HepG2 (cell line): ENCODE measurements around the gene SQOR. TPM values are rescaled to one million over a fixed set of nuclear protein-coding genes. Genes with fewer than 3 reads are reported as not detected.

Source experiments
- FOSL2 ChIP-seq: sonication (generic); formaldehyde crosslinking; IDR thresholded peaks from 2 replicates; pipeline ENCODE4 v1.4.0; 2020; ENCODE audit warnings: missing genetic modification reagents
- GATAD2A ChIP-seq: IDR thresholded peaks from 2 replicates; pipeline ENCODE4 v1.6.1; 2016
- GLI4 ChIP-seq: sonication (generic); formaldehyde crosslinking; IDR thresholded peaks from 2 replicates; pipeline ENCODE4 v1.5.1; 2020; ENCODE audit warnings: missing genetic modification reagents, mild to moderate bottlenecking, moderate library complexity, borderline replicate concordance
- HDAC1 ChIP-seq: sonication (generic); formaldehyde crosslinking; IDR thresholded peaks from 2 replicates; pipeline ENCODE4 v1.5.1; 2020; ENCODE audit warnings: mild to moderate bottlenecking, missing genetic modification reagents
- HOXA5 ChIP-seq: sonication (generic); formaldehyde crosslinking; IDR thresholded peaks from 2 replicates; pipeline ENCODE4 v1.4.0; 2020; ENCODE audit warnings: missing genetic modification reagents
- KLF12 ChIP-seq: sonication (generic); formaldehyde crosslinking; IDR thresholded peaks from 2 replicates; pipeline ENCODE4 v1.4.0; 2020; ENCODE audit warnings: missing genetic modification reagents, borderline replicate concordance
- PCBP1 ChIP-seq: fragments of 200-400 bp; formaldehyde crosslinking; IDR thresholded peaks from 2 replicates; pipeline ENCODE4 v1.6.1; 2017; ENCODE audit warnings: mild to moderate bottlenecking, low read depth, low read length, borderline replicate concordance
- SALL1 ChIP-seq: sonication (generic); formaldehyde crosslinking; IDR thresholded peaks from 2 replicates; pipeline ENCODE4 v1.8.0; 2022; ENCODE audit warnings: mild to moderate bottlenecking, missing genetic modification reagents
- SNAPC2 ChIP-seq: sonication (generic); formaldehyde crosslinking; IDR thresholded peaks from 2 replicates; pipeline ENCODE4 v1.8.1; 2022; ENCODE audit warnings: mild to moderate bottlenecking, missing genetic modification reagents
- SRY ChIP-seq: sonication (generic); formaldehyde crosslinking; IDR thresholded peaks from 2 replicates; pipeline ENCODE4 v1.8.0; 2022; ENCODE audit warnings: mild to moderate bottlenecking, missing genetic modification reagents
- STAG1 ChIP-seq: sonication (generic); formaldehyde crosslinking; IDR thresholded peaks from 2 replicates; pipeline ENCODE4 v1.4.0; 2020; ENCODE audit warnings: missing genetic modification reagents
- TGIF2 ChIP-seq: IDR thresholded peaks from 2 replicates; pipeline ENCODE4 v1.6.1; 2016; ENCODE audit warnings: control low read depth, missing compliant biosample characterization
- ZBTB3 ChIP-seq: sonication (generic); formaldehyde crosslinking; IDR thresholded peaks from 2 replicates; pipeline ENCODE4 v1.4.0; 2020; ENCODE audit warnings: low read depth, mild to moderate bottlenecking, moderate library complexity, missing genetic modification reagents, borderline replicate concordance
- ZMYM3 ChIP-seq: sonication (generic); formaldehyde crosslinking; IDR thresholded peaks from 2 replicates; pipeline ENCODE4 v1.5.1; 2020; ENCODE audit warnings: mild to moderate bottlenecking, missing genetic modification reagents
- ZNF20 ChIP-seq: sonication (generic); formaldehyde crosslinking; IDR thresholded peaks from 2 replicates; pipeline ENCODE4 v1.4.0; 2020; ENCODE audit warnings: mild to moderate bottlenecking, moderate library complexity, missing genetic modification reagents
- ZNF329 ChIP-seq: sonication (generic); formaldehyde crosslinking; IDR thresholded peaks from 2 replicates; pipeline ENCODE4 v1.9.0; 2021; ENCODE audit warnings: low read depth, mild to moderate bottlenecking, missing genetic modification reagents
- ZNF589 ChIP-seq: sonication (generic); formaldehyde crosslinking; conservative IDR thresholded peaks from 2 replicates; pipeline ENCODE4 v1.8.0; 2022; ENCODE audit warnings: mild to moderate bottlenecking, moderate library complexity, missing genetic modification reagents
- ZNF816 ChIP-seq: sonication (generic); formaldehyde crosslinking; IDR thresholded peaks from 2 replicates; pipeline ENCODE4 v1.8.0; 2022; ENCODE audit warnings: missing genetic modification reagents, mild to moderate bottlenecking, borderline replicate concordance
- polyA plus RNA-seq, 8 experiments: library from polyadenylated mRNA; depleted of rRNA in 3 of 8; stranded (reverse) in 7 of 8; unstranded in 1 of 8; fragments of >200 nt; fragmentation: Illumina TruSeq in 4 of 8; extraction: Trizol in 4 of 8; gene quantifications; 2 replicates each; pipeline versions ENCODE4 v1.2.1 to v1.2.3, GENCODE V29; 2011 to 2016; ENCODE audit warnings: low read depth in 4 of 8, missing spikeins in 1 of 8, mixed read lengths in 1 of 8; ENCODE audit not compliant: insufficient read depth in 1 of 8
- total RNA-seq, 5 experiments: library from RNA; depleted of rRNA; stranded (reverse); fragments of >200 nt; fragmentation: Illumina TruSeq; extraction: Trizol; gene quantifications; 2 replicates each; pipeline ENCODE4 v1.2.3, GENCODE V29; 2016; ENCODE audit warnings: low read depth in 1 of 5
- TF ChIP-seq, protein P1 (sequence below): sonication (generic); formaldehyde crosslinking; IDR thresholded peaks from 2 replicates; pipeline ENCODE4 v1.4.0; 2020; ENCODE audit warnings: mild to moderate bottlenecking, missing genetic modification reagents
- TF ChIP-seq, protein P2 (sequence below): sonication (generic); formaldehyde crosslinking; IDR thresholded peaks from 2 replicates; pipeline ENCODE4 v1.5.0; 2020; ENCODE audit warnings: mild to moderate bottlenecking, missing genetic modification reagents, borderline replicate concordance
- TF ChIP-seq, protein P3 (sequence below): sonication (generic); formaldehyde crosslinking; IDR thresholded peaks from 2 replicates; pipeline ENCODE4 v1.8.1; 2023; ENCODE audit warnings: mild to moderate bottlenecking, moderate library complexity, missing genetic modification reagents

The SQOR gene
- total and polyA plus RNA-seq, 2 of the 13 experiments (the other 11 are each of a cell fraction or from before 2014, with no cell fraction given): 19.3 to 19.4 TPM

DNA sequence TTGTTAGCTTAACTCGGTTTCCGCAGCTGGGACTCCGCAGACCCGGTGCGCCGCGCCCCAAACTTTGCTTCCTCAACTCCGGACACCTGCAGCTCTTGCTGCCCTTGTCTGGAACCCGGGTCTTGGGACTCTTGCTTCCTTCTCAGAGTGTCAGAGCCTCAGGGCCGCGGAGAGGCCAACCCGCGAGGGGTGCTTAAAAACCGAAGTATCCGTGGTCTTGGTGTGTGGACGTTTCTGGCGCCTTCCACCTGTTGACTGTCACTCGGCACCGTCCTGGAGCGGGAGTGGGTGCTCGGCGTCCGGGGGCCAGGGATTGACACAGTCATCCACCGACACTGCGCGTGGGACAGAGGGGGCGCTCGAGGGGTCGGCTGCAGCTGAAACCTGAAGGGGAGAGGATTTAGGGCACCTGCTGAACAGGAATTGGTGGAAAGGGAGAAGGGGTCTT lies 386 bp downstream of the SQOR start (continued):
- TF ChIP-seq, protein P1, sequence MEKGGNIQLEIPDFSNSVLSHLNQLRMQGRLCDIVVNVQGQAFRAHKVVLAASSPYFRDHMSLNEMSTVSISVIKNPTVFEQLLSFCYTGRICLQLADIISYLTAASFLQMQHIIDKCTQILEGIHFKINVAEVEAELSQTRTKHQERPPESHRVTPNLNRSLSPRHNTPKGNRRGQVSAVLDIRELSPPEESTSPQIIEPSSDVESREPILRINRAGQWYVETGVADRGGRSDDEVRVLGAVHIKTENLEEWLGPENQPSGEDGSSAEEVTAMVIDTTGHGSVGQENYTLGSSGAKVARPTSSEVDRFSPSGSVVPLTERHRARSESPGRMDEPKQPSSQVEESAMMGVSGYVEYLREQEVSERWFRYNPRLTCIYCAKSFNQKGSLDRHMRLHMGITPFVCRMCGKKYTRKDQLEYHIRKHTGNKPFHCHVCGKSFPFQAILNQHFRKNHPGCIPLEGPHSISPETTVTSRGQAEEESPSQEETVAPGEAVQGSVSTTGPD (CRISPR knock-in tag): 0 out of 2 replicates have a peak, but pooled peaks have one; percentile 12
- TF ChIP-seq GLI4 (CRISPR knock-in tag): 0 out of 2 replicates have a peak, but pooled peaks have one; percentile 17
- 0 out of 2 replicates have a peak, but pooled peaks have one; percentile 3 for TF ChIP-seq ZMYM3 (CRISPR knock-in tag)
- TF ChIP-seq PCBP1: 0 out of 2 replicates have a peak, but pooled peaks have one; percentile 34
- TF ChIP-seq, protein P2, sequence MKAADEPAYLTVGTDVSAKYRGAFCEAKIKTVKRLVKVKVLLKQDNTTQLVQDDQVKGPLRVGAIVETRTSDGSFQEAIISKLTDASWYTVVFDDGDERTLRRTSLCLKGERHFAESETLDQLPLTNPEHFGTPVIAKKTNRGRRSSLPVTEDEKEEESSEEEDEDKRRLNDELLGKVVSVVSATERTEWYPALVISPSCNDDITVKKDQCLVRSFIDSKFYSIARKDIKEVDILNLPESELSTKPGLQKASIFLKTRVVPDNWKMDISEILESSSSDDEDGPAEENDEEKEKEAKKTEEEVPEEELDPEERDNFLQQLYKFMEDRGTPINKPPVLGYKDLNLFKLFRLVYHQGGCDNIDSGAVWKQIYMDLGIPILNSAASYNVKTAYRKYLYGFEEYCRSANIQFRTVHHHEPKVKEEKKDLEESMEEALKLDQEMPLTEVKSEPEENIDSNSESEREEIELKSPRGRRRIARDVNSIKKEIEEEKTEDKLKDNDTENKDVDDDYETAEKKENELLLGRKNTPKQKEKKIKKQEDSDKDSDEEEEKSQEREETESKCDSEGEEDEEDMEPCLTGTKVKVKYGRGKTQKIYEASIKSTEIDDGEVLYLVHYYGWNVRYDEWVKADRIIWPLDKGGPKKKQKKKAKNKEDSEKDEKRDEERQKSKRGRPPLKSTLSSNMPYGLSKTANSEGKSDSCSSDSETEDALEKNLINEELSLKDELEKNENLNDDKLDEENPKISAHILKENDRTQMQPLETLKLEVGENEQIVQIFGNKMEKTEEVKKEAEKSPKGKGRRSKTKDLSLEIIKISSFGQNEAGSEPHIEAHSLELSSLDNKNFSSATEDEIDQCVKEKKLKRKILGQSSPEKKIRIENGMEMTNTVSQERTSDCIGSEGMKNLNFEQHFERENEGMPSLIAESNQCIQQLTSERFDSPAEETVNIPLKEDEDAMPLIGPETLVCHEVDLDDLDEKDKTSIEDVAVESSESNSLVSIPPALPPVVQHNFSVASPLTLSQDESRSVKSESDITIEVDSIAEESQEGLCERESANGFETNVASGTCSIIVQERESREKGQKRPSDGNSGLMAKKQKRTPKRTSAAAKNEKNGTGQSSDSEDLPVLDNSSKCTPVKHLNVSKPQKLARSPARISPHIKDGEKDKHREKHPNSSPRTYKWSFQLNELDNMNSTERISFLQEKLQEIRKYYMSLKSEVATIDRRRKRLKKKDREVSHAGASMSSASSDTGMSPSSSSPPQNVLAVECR: no peak; the same call in 1 of the 2 replicates
- TF ChIP-seq HOXA5 (CRISPR knock-in tag): 0 out of 2 replicates have a peak, but pooled peaks have one; percentile 35
- peak; percentile 54 for TF ChIP-seq FOSL2 (CRISPR knock-in tag)
- TF ChIP-seq ZNF20 (CRISPR knock-in tag): peak; percentile 20; the same call in 1 of the 2 replicates
- 0 out of 2 replicates have a peak, but pooled peaks have one; percentile 17 for TF ChIP-seq ZBTB3
- TF ChIP-seq ZNF816: 0 out of 2 replicates have a peak, but pooled peaks have one; percentile 30
- TF ChIP-seq SNAPC2: 0 out of 2 replicates have a peak, but pooled peaks have one; percentile 19
- 0 out of 2 replicates have a peak, but pooled peaks have one; percentile 25 for TF ChIP-seq ZNF329 (CRISPR knock-in tag)
- TF ChIP-seq GATAD2A (CRISPR knock-in tag): peak; percentile 27; the same call in 1 of the 2 replicates
- TF ChIP-seq STAG1 (CRISPR knock-in tag): peak; percentile 23
- no peak for TF ChIP-seq ZNF589 (CRISPR knock-in tag)
- 0 out of 2 replicates have a peak, but pooled peaks have one; percentile 2 for TF ChIP-seq SALL1 (CRISPR knock-in tag)
- no peak for TF ChIP-seq KLF12
- peak; percentile 63; the same call in 1 of the 2 replicates for TF ChIP-seq TGIF2 (CRISPR knock-in tag)
- TF ChIP-seq SRY (CRISPR knock-in tag): 0 out of 2 replicates have a peak, but pooled peaks have one; percentile 15
- TF ChIP-seq, protein P3, sequence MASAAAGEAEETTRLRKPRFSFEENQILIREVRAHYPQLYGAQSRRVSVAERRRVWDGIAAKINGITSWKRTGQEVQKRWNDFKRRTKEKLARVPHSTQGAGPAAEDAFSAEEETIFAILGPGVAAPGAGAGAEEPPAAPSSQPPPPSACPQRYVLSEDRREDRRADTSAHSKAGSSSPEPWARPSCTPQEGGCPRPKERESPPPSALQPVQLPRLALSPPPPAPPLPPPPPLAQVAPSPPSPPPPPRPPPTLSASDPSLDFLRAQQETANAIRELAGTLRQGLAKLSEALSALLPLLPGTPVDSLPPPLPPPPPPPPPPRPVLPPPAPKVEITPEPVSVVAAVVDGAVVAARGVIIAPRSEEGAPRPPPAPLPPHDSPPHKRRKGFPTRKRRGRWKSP (CRISPR knock-in tag): 0 out of 2 replicates have a peak, but pooled peaks have one; percentile 24
- peak; percentile 54 for TF ChIP-seq HDAC1 (CRISPR knock-in tag)
